GM19468 (cell line): ENCODE measurements around the gene OR4L1.
"Not testable (repeated sequence)": the region's sequence is repeated elsewhere in the genome, so short reads cannot be mapped to it uniquely, and the experiment has no call there.

Experiments
- ATAC-seq: cut with Tn5 transposase; IDR thresholded peaks from one replicate; pipeline ENCODE4 v1.9.1; 2021; ENCODE audit warnings: mild to moderate bottlenecking, moderate library complexity, moderate number of reproducible peaks; ENCODE audit not compliant: unreplicated experiment; ENCODE audit errors: extremely low read depth

OR4L1 gene

DNA sequence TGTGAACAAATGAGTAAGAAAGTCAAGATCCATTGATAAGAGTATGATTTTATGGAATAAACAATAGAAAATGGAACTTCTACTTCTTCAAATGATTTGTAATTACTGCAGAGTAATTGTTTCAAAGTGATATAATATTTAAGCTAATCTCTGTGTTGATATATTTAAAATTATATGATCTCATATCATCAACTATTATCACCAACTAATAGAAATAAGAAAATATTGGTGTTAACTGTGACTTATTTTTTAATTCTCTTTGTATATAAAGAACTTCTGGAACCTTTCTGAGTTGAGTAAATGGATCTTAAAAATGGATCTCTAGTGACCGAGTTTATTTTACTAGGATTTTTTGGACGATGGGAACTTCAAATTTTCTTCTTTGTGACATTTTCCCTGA is at the start of gene OR4L1:
OR4L1 (plus strand) TSS at position 301 of the 400 bp plus-strand sequence; CDS start at position 301, 0 bp downstream.
- no peak for ATAC-seq

DNA sequence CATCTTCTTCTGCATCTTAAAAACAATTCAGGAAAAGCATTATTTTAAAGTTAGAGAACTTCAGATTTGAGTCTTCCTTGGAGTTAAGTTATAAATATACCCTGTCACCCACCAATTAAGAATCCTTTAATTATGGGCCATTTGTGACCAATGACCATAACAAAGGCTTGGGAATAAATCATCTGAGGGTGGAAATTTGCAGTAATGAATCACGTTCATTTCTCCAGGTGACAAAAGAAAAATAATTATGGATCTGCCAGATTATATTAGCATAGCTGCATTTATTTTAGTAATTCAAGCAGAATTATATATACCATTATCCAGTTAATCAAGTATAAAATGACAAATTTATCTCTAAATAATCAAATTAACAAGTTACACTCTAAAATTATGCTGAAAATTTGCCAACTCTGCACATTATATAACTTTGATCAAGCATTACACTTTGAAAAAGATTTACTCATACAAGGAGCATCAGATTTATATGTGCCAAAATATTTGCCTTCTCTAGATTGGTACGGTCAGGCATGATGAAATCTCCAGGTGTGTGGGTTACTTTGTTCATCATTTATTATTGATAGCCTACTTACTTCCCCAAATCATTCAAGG is 40.5 kb upstream of the OR4L1 start, which contains the start of gene OR4K14:
OR4K14 (minus strand) TSS at position 51 of the 609 bp plus-strand sequence. CDS start 4,114 bp downstream, outside the sequence.
- ATAC-seq = no peak

DNA sequence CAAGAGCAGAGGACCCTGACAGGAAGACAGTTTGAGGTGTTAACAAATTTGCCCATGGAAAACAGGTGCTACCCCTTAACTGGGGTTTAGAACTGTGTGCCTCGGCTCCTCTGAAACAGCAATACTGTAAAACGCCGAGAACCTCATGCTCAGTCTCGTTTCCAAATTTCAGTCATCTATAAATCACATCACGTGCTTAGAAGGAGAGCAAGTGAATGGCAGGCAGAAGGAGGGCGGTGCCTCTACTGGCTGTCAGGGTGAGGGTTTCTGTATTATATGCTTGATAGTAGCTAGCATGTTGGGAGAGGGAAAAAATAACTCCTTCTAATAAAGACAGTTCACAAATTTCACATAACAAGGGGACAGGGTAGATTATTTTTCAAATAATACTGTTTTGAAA is 28.8 kb upstream of the OR4L1 start:
- ATAC-seq = no peak

DNA sequence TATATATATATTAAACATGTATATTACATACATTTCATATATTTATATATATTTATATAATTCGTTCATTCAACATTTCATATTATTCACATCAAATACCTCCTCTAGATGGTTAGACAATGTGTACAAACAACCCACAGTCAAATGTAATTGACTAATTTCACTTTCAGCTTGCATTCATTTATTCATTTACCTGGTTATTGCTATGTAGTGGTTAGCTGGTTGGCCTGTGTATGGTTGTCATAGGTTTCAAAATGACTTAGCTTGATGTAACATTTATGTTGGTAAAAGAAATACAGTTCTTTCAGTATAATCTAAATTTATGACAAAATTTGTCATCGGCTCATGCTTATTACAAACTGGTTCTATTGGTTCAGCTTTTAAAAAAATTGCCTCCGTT is 24.4 kb upstream of the OR4L1 start:
- ATAC-seq = no peak

DNA sequence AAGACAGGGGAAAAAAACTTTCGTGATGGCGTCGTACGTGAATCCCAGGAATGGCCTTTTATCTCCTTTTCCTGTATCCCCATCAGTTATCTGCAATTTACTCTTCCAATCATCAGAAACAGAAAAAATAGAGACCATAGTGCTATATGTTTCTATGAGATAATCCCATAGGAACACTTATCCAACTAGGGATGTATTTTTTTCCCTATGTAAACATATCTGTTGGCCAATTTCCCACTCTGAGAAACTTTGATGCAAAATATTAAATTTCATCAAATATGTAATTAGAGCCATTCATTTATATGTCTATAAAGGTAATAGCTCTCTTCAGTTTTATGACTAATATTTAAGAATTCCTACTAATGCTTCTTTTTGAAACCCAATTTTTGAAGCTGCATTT is 23.9 kb upstream of the OR4L1 start, which contains the start of gene OR4K13:
OR4K13 (minus strand) TSS at position 101 of the 400 bp plus-strand sequence. CDS start 1,280 bp downstream, outside the sequence.
- ATAC-seq = no peak

- no peak for ATAC-seq
Observed at GRCh38 chr14:20044243-20044642, 15.6 kb upstream of the OR4L1 start.

DNA sequence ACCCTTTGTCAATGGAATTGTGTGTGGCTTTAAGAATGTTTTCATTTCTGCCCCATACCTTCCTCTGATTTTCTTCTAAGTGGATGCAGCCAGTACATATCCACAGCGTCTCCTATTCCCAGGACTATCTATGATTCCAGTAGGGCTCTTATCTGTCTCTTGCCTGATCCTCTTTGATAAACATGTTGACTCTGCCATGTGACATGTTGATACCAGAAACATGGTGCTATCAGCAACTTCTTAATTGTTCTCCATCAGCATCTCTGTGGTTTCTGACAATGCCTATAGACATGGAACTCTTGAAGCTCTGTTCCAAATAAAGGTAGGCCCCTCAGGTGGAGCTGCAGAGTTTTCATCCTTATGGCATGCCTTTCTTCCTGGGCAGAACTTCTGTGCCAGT is 11.6 kb upstream of the OR4L1 start:
- no peak for ATAC-seq

DNA sequence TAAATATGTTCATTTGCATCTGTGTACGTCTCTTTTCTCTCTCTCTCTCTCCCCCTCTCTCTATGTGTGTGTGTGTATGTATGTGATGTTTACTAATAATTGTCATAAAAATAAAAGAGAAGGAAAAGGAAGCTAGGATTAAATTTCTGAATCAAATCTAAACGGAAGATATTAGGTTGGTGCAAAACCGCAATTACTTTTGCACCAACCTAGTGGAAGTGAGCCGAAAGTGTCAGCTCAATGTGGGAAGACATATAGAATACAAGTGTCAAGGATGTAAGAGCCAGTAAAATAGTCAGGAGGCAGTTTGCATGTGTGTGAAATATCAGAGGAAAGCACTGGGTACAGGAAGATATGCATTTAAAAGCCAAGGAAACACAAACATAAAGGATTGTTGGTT is 32.2 kb downstream of the OR4L1 start:
- no peak for ATAC-seq

- ATAC-seq = no peak
Observed at GRCh38 chr14:20093442-20093841, 33.6 kb downstream of the OR4L1 start.

GRCh38 chr14:20098926-20099770 is 39.3 kb downstream of the OR4L1 start:
- not testable (repeated sequence) for ATAC-seq

- no peak for ATAC-seq
Observed at GRCh38 chr14:20110438-20110837, 50.6 kb downstream of the OR4L1 start, which contains the start of gene OR4K17. Gene OR4K17 (plus strand): TSS chr14:20110739. CDS start chr14:20117500, 6,761 bp downstream.
